ENCODE data around the gene MIPOL1.
"Not testable (repeated sequence)": the region's sequence is repeated elsewhere in the genome, so short reads cannot be mapped to it uniquely, and the experiment has no call there.

MIPOL1 gene

GRCh38 chr14:37187840-37188577, 9.7 kb upstream of the MIPOL1 start:
- not testable (repeated sequence) for DNase-seq

- not testable (repeated sequence) for DNase-seq
These were observed 8.0 kb upstream of the MIPOL1 start for GRCh38 chr14:37189733-37190132.

- no peak for DNase-seq
These were observed 3.0 kb upstream of the MIPOL1 start for GRCh38 chr14:37194698-37195097.

GRCh38 chr14:37195327-37195726, 2.4 kb upstream of the MIPOL1 start:
- no peak for DNase-seq

- DNase-seq = no peak
These were observed 925 bp upstream of the MIPOL1 start for GRCh38 chr14:37196604-37197420.

- DNase-seq = no peak
These were observed 499 bp downstream of the MIPOL1 start for GRCh38 chr14:37198273-37198598.

- DNase-seq = no peak
These were observed 1.2 kb downstream of the MIPOL1 start for GRCh38 chr14:37198907-37199306.

GRCh38 chr14:37201724-37202123, 4.0 kb downstream of the MIPOL1 start:
- DNase-seq = no peak

GRCh38 chr14:37202265-37202664, 4.5 kb downstream of the MIPOL1 start:
- no peak for DNase-seq

GRCh38 chr14:37202812-37203211, 5.1 kb downstream of the MIPOL1 start:
- no peak for DNase-seq

- no peak for DNase-seq
These were observed 5.7 kb downstream of the MIPOL1 start for GRCh38 chr14:37203423-37203822.

- DNase-seq = not testable (repeated sequence)
These were observed 8.2 kb downstream of the MIPOL1 start for GRCh38 chr14:37205623-37206605.

GRCh38 chr14:37209617-37210016, 11.9 kb downstream of the MIPOL1 start:
- DNase-seq = not testable (repeated sequence)

- no peak for DNase-seq
These were observed 12.7 kb downstream of the MIPOL1 start for GRCh38 chr14:37210448-37210847.

- DNase-seq = no peak
These were observed 15.3 kb downstream of the MIPOL1 start for GRCh38 chr14:37213016-37213415.

GRCh38 chr14:37215345-37215744, 17.6 kb downstream of the MIPOL1 start:
- no peak for DNase-seq

- DNase-seq = no peak
These were observed 23.3 kb downstream of the MIPOL1 start for GRCh38 chr14:37221073-37221472.

- no peak for DNase-seq
These were observed 26.3 kb downstream of the MIPOL1 start for GRCh38 chr14:37223947-37224474.

GRCh38 chr14:37225668-37226067, 27.9 kb downstream of the MIPOL1 start:
- not testable (repeated sequence) for DNase-seq

- DNase-seq = peak; percentile 1
These were observed 32.9 kb downstream of the MIPOL1 start for GRCh38 chr14:37230551-37231194.

GRCh38 chr14:37232907-37233481, 35.3 kb downstream of the MIPOL1 start:
- peak; percentile 3 for DNase-seq

GRCh38 chr14:37234222-37234621, 36.5 kb downstream of the MIPOL1 start:
- no peak for DNase-seq
